NCI-H82 treated with DMSO at 0.1 percent for 48 hours (cell line): Measurements from ENCODE around the gene ZNF181.
A peak's percentile ranks its signal among the peaks of the same experiment; 100 is the strongest.
"Not testable (repeated sequence)": the region's sequence is repeated elsewhere in the genome, so short reads cannot be mapped to it uniquely, and the experiment has no call there.

Source experiments
- DNase-seq: peaks from one replicate; lab custom pipeline; 2025; ENCODE audit not compliant: unreplicated experiment; lab: John Stamatoyannopoulos, UW

ZNF181 gene

DNA sequence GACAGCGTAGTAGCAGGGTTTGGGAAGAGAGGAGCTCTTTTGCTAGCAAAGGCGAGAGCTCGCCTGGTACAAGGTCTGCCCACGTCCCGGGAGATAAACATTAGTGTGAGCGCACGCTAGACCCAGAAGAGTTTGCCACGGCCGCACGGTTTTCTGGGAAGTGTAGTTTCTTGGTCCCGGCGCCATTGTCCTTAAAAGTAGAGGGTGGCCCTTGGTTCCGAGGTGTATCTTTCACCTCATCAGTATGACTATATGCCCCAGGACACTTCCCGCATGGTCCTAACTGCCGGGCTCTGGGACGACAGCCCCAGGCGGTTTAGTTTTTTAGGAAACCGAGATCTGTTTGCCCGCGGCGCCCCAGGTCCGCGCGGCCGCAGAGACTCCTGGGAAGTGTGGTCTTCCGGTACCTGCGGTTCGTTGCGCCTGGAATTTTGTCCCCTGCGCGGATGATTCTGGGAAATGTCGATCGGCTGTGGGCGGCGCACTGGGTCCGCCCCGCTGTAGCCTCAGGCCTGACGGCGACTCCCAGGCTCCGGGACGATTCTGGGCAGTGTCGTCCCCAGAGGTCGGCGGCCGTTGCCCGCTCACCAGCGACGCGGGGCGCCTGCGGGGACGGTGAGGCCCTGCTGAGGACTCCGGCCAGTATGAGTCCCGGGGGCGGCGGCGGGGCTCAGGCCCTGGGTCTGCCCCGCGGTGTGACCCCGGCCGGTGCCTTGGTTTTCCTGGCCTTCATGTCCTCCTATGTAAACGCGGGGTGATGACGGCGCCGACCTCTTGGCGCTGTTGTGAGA, at the start of gene ZNF181:
TSS of gene ZNF181 (plus strand) at position 498 of the 791 bp plus-strand sequence. CDS start 795 bp downstream, outside the sequence.
- peak; percentile 77 for DNase-seq

DNA sequence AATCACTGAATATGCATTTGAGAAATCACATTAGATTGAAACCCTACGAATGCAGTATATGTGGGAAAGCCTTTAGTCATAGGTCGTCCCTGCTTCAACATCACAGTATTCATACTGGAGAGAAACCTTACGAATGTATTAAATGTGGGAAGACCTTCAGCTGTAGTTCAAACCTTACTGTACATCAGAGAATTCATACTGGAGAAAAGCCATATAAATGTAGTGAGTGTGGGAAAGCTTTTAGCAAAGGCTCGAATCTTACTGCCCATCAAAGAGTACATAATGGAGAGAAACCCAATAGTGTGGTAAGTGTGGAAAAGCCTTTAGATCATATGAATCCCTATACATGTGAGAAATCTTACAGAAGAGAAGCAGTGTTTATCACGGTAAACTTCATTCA, 48.8 kb upstream of the ZNF181 start:
- DNase-seq = not testable (repeated sequence)

DNA sequence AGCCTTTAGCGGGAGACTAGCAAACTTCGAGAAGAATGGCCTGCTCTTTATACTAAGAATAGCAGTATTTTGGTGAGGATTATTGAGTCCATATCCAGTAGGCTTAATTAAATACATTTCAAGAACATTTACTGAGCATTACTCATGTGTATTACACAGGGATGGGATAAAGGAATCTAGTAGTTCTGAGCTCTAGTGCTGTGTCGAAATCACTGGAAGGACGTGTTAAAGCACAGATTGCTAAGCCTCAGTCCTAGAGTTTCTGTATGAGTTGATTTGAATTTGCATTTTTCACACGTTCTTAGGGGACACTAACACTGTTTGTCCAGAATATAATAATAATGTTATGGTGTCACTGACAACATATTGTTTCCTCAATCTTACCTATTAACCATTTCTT, 47.6 kb upstream of the ZNF181 start:
- DNase-seq = no peak

DNA sequence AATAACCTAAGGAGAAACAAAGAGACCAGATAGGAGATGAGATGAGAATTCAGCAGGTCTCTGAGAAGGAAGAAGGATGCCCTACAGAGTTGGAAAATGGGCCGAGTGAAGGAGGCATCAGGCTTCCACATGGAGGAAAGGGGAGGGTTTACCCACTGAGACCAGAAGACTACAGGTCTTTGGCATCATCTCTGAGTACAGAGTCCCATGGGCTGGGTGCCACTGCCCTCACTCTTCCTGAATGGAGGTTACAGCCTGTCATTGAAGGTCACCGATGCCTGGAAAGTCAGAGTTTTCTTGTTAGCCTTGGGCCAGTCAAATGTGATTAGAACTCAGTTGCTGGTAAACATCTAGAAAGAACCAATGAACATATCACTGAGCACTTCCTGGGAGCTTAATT, 46.7 kb upstream of the ZNF181 start:
- DNase-seq = no peak

DNA sequence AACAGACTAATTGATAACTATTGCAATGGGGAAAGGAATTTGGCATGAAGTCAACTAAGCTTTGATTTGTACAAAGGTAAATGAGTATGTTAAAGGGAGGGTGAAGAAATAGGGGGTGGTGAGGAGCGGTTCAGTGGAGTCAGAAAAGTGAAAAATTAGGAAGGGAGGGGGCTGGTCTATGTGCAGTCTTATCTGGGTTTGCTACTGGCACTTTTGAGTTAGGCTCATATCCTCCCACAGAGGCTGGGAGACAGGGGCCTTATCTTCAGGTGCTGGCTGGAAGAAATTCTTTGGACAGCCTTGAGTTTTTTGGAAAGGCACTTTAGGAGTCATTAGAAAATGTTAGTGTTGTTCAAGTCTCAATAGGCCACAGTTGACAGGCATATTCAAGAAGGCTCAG, 45.5 kb upstream of the ZNF181 start:
- DNase-seq = no peak

DNA sequence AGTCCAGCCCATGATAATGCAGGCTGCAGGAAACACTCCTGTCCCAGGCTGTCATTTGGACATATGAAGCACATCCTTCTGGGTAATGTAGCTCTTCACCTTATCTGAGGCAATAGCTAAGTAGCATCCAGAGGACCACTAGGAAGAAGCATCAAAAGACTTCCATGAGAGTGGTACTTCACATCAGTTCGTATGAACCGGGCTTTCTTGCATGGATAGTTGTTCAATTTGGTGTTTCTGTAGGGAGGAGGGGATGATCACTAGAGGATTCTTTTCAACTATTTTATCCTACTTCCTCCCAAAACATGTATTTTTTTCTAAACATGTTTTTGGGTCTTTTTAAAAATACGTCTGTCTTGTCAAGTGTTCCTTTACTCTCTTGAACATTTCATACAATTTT, 43.7 kb upstream of the ZNF181 start:
- DNase-seq = no peak

DNA sequence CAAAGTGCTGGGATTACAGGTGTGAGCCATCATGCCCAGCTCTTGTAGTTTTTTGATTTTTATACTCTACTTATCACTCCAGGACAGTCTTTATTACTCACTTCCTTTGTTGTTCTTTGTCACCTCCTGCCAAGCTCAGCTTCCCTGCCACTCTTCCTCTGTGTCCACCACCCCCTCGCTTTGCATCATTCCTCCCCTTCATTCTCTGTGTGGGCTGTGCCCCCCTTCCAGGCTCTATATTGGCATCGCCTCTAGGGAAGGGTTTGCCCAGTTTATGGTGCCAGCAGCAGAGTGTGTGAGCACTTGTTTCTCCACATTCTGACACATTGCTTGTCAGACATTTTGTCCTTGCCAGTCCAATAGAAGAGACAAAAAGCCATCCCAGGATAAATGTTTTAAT, 41.5 kb upstream of the ZNF181 start:
- no peak for DNase-seq

DNA sequence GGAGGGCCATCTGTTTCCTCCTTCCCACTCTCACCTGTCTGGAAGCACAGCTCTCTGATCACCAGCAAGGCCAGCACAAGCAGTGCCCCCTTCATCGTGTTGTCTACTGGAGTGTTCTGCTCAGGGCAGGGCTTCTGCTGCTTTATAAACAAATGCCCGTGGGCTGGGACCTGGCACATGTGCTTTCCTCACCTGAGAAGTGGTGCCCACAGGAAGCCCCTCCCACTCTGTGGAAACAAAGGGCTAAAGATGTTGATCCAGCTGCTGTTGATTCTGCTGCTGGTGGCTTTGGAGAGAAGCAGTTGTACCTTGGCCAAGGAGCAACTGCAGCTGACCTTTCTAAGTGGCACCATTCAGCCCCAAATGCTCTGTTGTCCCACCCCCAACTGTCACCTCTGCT, 26.4 kb upstream of the ZNF181 start:
- no peak for DNase-seq

DNA sequence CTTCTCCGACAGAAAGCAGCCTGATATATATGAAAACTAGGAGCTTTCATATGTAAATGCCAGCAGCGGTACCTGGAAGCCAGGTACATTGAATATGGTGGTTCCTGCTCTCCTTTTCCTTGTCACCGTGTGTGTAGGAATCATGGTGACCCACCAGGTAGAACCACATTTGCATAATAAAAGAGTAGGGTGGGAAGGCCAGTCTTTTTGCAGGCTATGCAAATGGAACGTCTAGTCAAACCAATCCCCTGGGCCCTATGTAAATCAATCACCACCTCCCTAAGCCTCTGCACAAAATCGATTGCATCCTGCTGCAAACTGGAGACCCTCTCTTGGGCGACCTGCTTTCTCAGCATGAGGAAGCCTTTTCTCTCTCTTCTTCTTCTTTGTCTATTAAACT, 22.2 kb upstream of the ZNF181 start:
- no peak for DNase-seq

DNA sequence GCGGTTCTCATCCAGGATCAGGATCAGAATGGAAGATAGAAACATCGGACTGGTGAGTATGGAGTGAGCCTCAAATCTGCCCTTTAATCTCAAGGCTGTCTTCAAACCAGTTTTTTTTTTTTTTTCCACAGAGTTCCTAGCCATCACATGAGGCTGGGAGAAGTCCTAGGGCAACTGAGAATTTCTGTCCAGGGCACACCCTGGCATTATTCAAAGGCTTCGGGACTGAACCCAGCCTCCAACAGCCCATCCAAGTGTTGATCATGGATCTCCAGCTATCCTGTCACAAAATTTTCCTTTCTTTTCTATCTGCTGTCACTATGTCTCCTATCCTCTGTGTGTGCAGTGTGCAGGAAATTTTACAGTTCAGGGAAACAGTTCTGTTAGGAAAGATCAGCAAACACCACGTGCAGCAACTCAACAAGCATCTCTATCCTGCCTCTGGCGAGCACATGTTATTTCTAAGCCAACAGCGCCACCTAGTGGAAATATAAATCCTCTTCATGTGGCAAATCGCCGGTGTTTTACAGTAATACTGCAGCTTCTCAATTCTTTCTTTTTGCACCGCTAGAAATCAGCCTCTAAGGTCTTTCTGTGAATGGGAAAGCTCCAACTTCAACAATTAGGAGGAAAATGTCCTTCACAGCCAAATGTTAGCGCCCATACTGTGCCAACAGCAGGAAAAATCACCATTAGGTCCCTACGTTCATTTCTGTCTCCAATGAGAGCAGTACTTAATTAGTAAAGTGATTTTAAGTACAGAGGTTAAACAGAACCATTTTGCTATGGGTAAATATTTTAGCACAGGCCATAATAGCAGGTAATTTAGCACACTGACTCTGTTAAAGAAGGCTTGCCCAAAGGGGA, 21.4 kb upstream of the ZNF181 start:
- DNase-seq = peak; percentile 65

DNA sequence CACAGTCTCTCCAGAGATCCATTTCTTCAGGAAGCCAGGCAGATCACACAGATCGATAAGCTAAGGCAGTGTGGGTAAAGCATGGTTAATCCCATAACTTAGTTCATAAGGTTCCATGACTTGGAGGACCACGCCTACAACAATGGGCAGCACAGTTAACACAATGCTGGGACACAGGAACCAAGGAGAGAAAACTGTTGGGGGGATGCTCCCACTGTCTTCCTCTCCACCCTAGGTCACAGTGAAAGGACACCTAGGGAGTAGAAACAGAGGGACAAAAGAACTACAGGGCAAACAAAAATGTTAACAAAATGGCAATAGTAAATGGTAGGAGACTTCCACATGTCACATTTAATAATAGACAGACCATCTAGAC, 20.8 kb upstream of the ZNF181 start:
- no peak for DNase-seq

DNA sequence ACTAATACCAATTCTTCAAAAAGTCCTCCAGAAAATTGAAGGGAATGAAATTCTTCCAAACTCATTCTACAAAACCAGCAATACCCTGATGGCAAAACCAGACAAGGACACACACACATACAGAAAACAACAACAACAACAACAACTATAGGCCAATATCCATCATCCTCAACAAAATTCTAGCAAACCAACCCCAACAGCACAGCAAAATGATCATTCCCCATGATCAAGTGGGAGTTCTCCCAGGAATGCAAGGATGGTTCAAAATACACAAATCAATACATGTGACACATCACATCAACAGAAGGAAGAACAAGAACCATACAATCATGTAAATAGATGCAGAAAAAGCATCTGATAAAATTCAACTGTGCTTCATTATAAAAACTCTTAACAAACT, 18.7 kb upstream of the ZNF181 start:
- no peak for DNase-seq

DNA sequence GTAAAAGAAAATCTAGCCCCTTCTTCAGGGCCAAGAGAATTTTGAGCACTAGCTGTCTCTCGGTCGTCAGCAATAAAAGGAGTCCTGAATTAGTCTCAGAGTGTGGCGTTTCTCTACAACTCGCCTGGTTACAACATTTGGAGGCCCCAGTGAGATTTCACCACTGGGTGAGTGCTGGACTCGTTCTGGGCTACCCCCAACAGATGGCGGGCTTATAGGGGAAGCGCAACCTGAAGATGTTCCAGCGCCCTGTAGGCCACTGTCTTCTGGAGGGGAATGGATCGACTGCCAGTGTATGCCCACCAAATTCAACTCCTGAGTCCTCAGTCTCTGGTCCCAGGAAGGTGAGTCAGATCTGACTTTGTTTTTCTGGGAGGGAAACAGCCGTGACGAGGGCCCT, 11.7 kb upstream of the ZNF181 start:
- no peak for DNase-seq

DNA sequence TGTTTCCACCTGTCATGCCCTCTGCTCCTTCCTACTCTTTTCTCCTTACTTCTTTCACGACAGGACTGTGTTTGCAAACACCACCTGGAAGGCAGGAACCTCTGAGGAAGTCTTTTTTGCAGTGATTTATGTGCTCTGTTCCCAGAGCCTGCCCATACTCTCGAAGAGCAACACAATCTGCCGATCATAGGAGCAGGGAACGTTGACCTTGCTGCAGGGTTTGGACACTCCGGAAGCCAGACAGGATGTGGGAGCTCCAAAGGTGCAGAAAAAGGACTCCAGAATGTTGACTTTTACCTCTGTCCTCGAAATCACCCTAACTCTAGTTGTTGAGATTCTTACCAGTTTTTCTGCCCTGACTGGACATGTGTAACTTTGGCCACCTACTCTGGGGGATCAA, 8.6 kb upstream of the ZNF181 start:
- DNase-seq = no peak

DNA sequence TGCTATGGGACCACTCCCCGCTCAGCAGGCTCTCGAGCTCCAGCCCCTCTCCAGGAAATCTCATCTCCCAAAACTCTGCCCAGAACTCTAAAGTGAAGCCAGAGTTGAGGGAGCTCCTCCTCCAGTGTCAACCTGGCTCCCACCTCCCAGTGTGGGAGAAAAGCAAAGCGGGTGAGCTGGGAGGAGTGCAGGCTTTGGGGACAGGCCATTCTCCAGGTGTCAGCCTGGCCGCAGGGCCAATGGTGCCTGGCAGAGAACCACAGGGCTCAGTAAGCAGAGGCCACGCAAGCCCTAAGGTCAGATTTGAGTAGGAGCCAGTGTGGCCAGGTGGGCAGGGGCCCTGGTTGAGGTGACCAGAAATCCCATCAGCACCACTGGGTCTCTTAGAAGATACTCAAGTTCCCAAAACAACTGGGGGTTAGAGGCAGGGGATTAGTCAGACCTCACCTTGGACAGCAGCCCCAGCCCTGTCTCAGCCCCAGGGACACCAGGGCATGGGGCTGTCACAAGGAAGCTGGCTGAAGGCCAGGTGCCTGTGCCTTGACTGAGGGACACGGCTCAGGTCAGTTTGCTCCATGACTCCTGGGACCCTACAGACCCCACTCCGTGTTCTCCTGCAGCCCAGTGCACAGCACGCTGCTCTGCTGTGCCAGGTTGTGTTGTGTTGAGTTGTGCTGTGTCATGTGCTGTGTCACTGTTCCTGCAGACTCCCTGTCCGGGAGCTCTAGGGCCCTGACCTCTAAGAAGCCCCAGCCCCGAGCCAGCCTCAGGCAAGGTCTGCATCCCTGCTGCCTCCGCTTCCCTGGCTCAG, 2.8 kb upstream of the ZNF181 start:
- no peak for DNase-seq

DNA sequence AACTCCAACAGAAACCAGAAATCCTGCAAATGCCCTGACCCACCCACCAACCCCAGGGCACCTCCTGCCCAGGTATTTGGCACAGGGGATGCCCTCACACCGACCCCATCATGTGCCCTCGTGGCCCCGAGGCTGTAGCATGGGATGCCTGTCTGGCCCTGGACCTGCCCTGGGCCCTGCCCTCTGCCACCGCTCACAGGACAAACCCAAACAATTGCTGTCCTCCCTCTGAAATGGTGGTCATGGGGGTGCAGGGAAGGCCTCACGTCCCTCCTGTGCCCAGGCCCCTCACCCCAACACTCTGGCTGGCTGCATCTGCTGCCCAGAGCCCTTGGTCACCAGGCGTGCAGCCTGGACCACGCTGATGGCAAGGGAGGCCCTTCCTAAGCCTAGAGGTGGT, 2.1 kb upstream of the ZNF181 start:
- DNase-seq = no peak

DNA sequence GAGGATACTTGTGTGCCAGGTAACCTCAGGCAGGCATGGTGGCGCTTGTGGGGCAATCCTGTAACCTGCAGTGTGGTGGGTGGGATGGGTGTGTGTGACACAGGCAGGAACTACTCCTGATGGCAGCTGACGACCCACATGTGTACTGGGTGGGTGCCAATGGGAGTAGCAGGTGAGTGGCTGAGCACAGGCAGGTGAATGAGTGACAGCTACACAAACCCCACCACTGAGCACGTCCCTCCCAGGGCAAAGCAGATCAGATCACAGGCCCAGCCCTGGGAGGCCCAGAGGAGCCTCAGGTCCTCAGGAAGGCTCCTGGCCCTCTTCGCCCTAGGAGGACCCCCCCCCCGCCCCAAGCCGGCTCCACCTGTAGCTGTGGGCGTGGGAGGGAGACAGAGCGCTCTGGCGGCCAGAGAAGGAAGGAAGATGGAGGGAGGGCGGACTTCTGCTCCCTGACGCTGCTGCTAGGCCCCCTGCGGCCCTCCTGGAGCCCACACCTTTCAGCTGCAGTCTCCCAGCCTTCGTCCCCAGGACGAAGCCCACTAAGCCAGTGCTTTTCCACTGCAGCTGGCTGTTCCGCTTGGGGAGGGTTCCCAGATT, 1.3 kb upstream of the ZNF181 start:
- no peak for DNase-seq

DNA sequence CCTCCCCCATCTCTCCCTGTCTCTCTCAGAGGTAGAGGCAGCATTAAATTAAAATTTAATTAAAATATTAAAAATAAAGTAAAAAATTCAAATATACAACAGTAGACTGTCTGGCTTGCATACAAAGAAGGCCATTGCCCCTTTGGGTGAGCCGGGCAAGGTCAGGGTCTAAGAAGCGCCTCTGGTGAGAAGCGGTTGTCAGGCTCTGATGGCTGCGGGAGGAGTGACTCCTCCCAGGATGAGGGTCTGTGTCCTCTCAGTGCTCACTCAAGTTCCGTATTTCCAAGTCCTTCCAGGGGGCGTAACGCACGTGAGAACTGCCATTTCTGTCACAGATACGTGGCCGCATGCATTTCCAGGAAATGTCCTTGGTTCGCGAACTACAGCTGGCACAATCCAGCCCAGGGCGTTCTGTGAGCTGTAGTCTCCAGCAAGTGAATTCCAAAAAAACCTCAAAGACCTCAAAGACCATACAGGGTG, 737 bp upstream of the ZNF181 start:
- no peak for DNase-seq

DNA sequence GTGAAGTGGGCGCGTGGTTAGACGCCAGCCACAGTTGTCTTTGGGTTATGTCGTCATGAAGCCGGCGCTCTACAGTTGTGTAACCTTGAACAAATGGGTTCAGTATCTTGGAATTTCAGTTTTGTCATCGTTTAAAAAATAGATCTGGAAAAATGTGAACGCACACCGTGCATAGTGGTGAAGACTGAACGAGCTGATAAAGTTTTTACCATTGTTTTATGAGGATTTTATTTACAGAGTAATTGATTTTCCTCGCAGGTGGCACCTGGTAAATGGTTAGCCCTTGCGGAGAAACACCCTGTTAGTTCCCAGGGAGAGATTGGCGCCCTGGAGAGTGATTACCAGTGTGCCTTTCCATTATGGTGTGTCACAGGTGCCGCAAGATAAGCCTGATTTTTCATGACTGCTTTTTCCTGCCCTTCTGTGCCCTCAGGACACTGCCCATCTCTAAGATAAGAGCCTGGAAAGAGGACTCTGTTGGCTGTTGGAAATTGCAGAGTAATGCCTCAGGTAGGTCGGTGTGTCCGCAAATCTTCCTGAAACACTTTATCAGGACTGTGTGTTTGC, 577 bp downstream of the ZNF181 start:
- DNase-seq = no peak

DNA sequence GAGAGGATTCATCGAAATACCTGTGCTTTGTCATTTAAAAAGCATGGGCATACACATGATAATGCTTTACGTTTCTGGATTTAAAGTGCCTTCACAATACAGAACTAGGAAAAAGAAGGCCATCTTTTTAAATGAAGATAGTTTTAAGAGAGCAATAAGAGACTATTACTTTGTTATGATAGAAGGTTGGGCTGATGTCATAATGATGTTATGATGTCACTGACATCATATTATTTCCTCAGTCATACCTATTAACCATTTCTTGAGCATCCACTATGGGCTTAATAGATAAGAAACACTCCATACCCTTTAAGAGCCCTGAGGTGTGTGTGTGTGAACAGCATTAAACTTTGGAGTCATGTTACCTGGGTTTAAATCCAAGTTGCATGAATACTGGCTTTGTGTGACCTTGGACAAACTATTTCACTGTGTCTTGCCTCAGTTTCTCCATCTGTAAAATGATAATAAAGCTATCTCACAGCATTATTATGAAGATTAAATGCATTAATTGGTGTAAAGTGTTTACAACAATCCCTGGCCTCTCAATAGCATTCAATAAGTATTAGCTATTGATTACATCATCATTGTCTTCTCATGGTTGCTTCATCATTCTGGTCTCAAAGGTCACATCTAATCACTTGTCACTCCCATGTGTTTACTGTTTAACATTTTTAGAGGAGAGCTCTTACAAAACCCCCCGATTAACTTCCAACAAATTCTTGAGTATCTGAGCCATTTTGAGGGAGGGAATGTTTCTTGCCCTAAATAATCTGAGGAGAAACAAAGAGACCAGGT, 11.1 kb downstream of the ZNF181 start:
- DNase-seq = no peak
